Epithelial cell of esophagus (primary cell): ENCODE measurements around the gene PIAS4.

Source experiments
- DNase-seq: peaks from one replicate; pipeline ENCODE4 v3.0.0; 2010; ENCODE audit warnings: low read depth
- H3K4me3 ChIP-seq: 2 replicates; pipeline ENCODE4 v1.5.1; 2011; ENCODE audit warnings: mild to moderate bottlenecking, low read length, control low read depth
- TF ChIP-seq, protein P1 (sequence below): IDR thresholded peaks from 2 replicates; pipeline ENCODE4 v1.5.1; 2011; ENCODE audit warnings: low read depth, mild to moderate bottlenecking, low read length, control low read depth, inconsistent platforms; ENCODE audit not compliant: insufficient read depth; ENCODE audit errors: missing control alignments

Gene PIAS4

DNA sequence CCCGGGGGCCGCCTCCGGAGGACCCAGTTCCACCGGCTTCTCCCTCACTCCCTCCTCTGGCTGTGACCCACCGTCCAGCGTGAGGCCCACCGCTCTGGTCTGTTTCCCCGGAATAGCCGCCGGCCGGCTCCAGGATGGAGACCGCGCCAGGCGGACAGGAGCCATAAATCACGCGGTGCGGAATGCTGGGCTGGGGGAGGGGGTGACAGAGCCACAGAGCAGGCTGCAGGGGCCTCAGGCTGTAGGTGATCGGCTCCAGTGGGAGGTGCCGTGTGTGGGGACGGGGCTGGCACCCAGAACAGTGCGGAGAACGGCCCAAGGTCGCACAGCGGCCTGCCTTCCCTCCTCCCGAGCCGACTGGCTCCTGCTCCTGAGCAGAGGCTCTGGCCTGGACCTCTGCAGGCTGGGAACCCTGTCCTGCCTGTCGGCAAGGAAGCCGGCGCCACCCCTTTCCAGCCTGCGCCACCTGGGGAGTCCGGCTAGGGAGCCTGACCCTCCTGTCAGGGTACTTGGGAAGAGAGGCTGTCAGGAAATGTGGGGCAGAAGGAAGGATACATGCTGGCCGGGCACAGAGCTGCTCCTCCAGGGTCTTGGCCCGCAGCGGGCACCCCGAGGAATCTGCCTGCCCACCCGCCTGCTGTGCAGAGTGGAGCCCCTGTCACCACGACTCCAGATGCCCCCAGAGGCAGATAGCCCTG lies 8.3 kb downstream of the PIAS4 start:
- H3K4me3 ChIP-seq: no peak overlapping the region
- TF ChIP-seq, protein P1, sequence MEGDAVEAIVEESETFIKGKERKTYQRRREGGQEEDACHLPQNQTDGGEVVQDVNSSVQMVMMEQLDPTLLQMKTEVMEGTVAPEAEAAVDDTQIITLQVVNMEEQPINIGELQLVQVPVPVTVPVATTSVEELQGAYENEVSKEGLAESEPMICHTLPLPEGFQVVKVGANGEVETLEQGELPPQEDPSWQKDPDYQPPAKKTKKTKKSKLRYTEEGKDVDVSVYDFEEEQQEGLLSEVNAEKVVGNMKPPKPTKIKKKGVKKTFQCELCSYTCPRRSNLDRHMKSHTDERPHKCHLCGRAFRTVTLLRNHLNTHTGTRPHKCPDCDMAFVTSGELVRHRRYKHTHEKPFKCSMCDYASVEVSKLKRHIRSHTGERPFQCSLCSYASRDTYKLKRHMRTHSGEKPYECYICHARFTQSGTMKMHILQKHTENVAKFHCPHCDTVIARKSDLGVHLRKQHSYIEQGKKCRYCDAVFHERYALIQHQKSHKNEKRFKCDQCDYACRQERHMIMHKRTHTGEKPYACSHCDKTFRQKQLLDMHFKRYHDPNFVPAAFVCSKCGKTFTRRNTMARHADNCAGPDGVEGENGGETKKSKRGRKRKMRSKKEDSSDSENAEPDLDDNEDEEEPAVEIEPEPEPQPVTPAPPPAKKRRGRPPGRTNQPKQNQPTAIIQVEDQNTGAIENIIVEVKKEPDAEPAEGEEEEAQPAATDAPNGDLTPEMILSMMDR: no peak
- no peak for DNase-seq

DNA sequence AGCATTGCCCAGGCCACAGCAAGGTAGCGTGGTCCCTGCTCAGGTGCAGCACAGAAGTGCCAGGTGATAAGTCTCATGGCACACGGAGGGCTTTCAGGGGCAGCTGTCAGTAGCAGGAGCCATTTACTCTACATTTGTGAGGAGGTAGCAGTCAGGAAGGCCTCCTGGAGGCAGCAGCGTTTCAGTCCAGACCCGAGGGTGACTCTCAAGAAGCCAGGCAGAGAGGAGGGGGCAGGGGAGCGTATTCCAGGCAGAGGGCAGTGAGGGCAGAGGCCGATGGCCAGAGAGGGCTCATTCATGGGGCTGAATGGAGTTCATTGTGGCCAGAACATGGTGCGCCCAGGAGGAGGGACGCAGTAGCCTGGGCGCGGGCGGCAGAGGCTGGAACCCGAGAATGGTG lies 8.9 kb downstream of the PIAS4 start:
- DNase-seq: no peak
- TF ChIP-seq, protein P1: no peak

DNA sequence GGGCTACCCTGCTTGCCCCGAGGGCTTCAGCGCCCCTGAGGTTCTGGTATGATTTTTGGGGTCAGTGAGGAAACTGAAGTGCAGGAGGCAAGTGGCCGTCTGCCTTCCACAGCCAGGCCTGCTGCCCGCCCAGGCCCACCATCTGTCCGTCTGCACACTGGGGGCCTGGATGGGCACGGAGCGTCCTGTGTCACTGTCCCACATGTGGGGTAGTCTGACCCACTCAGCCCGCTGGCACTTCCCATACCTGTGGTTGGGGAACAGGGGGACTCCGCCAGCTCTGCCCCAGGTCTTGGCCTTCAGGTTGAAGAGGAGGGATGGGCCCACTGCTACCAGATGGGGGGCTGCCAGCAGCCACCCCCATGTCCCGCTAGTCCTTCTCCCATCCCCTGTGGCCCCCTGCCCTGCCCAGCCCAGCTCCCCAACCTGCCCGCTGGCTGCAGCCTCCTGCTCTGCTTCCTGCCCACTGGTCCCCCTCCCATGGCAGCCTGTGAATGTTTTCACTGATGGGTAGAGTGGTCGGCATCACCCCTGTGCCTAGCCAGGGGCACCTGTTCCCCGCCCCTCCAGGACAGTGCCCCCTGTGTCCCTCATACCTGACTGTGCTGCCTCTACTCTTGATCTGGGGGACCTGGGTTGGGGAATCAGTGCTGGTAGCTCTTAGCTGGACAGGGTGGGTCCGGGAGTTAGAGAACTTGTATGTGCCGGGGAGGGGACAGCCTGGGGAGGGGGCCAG lies 9.5 kb downstream of the PIAS4 start:
- TF ChIP-seq, protein P1: no peak
- no peak overlapping the region for H3K4me3 ChIP-seq
- no peak for DNase-seq

More for the DNA sequence above, 8.9 kb downstream of the PIAS4 start:
- no peak overlapping the region for H3K4me3 ChIP-seq

DNA sequence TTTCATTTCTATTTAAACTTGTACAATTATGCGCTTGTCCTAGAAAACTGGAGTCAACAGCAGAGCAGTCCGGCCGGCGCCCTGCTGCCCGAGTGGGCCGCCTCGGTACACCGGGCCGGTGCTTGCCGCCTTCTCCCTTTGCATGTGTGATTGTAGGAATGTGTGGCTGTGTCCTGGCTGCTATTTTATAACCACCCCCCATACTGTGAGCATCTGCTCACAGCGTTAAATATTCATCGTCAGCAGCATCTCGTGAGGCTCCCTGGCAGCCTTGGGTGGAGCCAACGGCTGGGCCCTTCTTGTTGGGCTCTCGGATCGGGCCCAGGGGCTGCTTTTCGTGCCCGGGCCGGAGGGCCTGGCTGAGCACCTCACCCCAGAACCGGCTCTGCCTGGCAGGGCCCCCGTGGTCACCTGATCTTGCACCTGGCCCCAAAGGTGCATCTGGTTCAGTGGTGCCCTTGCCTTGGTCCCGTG lies 10.6 kb downstream of the PIAS4 start:
- no peak overlapping the region for H3K4me3 ChIP-seq
- TF ChIP-seq, protein P1: no peak
- DNase-seq: no peak

DNA sequence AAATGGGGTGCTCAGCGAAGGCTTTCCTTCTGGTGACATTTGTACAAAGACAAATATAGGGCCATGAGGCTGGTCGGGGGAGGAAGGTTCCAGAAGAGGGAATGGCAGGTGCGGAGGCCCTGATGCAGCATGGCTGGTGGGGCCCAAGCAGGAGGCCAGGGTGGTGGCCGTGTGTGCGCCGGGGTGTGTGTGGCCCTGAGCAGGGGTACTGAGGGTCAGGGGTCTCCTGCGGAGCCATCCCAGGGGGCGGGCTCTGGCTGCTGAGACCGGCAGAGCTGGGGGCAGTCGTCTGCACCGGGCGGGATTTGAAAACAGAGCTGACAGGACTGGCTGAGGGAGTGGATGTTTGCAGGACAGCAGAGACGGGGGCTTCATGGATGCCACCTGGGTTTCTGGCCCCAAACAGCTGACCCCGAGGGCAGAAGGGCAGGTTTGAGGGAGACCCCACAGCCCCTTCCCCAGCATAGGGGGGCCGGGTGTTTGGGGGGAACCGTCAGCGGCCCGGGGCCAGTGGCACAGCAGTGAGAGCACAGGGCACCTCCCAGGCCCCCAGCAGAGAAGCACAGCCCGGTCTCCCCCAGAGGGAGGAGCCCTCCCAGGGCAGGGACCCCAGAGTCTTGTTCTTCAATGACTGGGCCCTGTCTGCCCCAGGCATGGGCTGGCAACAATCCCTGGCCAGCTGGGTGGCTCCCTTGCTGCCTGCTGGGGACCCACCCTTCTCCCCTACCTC lies 11.4 kb downstream of the PIAS4 start:
- DNase-seq: no peak
- H3K4me3 ChIP-seq: no peak overlapping the region
- TF ChIP-seq, protein P1: no peak

DNA sequence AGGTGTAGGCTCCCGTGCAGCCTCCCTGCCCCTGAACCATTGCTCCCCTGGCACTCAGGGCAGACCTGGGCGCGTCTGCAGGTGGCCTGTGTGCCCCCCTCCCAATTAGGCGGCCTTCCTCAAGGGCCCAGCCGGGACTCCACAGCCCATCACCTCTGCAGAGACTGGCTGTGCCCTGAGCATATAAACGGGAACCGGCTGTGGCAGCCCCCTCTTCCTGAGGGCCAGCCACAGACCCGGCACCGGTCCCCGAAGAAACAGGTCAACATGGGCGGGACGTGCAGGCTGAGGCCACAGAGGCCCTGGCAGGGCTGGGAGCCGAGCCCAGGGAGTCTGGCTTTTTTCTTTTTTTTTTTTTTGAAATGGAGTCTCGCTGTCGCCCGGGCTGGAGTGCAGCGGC lies 12.0 kb downstream of the PIAS4 start:
- DNase-seq: no peak
- no peak overlapping the region for H3K4me3 ChIP-seq
- TF ChIP-seq, protein P1: no peak
